Measurements from ENCODE around the gene SEC16B.

Gene SEC16B

DNA sequence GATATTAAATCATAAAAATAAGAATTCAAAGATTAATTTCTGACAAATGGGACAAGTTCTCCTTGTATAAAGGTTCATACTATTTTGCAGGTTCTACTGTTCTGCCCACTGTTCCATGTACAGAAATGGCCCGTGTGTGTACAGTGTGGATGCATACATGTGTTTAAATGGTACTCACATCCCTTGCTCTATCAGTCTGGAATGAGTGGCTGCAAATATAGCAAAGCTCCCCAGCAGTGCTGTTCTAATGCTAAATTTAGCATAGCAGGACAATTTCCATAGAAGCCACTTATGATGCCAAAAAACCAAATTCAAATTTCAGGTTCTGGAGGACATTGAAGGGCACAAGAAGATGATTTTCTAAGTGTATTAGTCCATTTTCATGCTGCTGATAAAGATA lies 9.4 kb upstream of the SEC16B start:
- DNase-seq (ENCODE audit: low read depth) = no peak

DNA sequence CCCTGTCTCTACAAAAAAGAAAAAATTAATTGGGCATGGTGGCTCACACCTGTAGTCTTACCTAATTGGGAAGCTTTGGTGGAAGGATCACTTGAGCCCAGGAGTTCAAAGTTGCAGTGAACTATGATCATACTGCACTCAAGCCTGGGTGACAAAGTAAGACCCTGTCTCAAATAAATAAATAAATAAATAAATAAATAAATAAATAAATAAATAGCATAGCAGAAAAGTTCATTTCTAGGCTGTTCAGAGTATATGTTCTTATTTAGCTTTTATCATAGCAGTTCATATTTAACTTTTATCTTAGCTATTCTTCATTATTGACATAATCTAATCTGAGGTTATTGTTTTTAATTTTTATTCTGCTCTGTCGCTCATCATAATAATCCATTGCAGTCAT lies 8.7 kb upstream of the SEC16B start:
- DNase-seq (ENCODE audit: low read depth) = no peak

GRCh38 chr1:177977141-177977540 lies 7.3 kb upstream of the SEC16B start:
- no peak for DNase-seq (ENCODE audit: low read depth)

DNA sequence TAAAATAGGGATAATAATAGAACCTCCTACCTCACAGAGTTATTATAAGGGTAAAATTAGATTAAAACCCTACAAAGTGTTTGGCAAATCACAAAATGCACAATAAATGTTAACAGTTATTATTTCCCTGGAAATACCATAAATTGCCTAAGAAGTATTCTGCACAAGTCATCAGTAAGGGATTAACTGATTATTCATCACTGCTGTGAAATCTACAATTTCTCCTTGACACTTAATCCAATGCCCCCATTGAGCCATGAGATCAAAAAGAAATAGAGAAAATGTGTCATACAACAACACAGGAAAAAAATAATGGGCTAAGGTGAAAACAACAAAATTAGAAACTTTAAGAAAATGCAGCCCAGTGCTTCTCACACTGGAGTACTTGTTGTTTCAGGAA lies 6.7 kb upstream of the SEC16B start:
- no peak for DNase-seq (ENCODE audit: low read depth)

DNA sequence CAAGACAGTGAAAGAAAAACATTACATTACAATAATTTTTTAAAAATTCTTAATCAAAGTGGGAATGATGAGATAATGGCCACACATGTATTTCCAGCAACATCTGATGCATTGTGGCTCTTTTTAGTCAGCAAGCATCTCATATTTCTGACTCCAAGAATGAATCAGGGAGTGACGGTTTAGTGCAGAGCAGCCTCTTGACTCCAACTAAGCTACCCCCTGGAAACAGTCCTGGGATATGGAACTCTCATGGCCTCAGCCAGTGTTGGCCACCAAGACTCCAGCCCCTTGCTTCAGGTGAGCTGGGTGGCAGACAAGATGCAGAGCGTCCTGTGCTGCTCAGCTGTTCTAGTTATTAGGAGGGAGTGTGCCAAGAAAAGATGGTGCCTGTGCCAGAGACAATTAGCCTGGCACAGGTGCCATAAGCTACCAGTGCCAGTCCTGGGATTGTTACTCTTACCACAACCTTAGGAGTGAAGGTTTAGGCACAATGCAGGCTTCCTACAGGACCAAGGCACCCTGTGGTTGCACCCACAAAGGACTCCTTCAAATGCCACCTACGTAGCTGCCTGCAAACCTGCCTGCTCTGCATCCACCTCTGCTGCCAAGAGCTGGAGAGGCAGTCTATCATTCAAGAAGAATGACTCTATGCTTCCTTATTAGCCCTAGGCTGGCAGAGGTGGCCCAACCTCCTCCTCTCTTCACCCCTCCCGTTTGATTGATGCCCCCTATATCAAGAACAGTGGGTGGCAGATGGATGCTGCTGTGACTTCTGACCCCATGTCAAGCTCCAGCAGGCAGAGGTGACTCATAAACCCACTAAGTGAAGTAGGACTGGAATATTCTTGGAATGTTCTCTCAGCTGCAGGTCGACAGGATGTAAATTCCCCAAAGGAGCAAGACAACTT lies 6.0 kb upstream of the SEC16B start:
- DNase-seq (ENCODE audit: low read depth) = no peak

DNA sequence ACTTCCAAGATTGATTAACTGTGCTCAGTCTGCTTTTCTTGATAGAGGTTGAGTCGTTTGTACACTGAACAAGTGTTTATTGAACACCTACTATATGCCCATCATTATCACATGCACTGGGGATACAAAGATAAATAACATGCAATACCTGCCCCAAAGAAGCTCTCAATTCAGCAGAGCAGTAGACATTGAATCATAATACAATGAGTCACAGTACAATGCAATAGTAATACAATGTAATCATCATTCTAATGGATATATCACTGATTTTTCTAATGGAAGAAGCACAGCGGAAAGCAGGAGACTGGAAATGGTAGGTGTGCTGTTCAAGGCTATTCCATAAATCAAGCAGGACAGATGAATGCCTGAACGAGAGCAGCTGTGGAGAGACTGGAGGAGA lies 3.7 kb upstream of the SEC16B start:
- no peak for DNase-seq (ENCODE audit: low read depth)

GRCh38 chr1:177969109-177969508 lies 749 bp downstream of the SEC16B start:
- DNase-seq (ENCODE audit: low read depth) = no peak

GRCh38 chr1:177966199-177966598 lies 3.7 kb downstream of the SEC16B start:
- no peak for DNase-seq (ENCODE audit: low read depth)

DNA sequence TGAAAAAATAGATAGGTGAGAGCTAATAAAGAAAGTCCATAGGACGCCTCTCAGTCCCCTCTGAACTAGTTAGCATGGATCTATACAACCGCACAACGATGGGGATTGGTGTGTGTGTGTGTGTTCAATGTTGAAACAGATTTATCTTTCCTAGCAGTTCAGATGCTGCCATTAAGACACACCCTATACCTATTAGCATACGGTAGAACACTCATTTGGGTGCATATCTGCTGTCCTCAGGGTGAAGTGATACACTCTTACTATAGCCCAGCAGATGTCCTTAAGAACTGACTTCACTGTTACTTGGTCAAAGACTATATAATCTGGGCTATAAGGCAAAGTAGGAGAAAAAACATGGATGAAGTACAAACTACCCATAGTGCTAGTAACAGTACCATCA lies 4.6 kb downstream of the SEC16B start:
- no peak for DNase-seq (ENCODE audit: low read depth)

DNA sequence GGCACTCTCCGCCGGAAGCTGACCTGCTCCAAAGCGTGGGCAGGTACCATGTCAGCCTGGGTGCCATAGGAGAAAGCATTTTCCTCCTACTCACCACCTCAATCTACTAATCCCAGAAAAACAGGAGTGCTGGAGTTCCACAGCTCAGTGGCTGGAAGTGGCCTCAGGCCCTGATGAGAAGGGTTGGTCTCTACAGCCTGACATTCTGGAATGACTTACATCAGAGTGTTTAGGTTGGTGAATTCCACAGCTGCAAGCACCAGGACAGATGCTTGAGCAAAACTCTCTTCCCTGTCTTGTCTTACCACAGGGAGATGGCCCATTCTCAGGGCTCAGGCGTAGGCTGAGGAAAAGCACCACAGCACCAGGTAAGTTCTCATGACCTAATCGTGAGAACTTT lies 5.5 kb downstream of the SEC16B start:
- no peak for DNase-seq (ENCODE audit: low read depth)

DNA sequence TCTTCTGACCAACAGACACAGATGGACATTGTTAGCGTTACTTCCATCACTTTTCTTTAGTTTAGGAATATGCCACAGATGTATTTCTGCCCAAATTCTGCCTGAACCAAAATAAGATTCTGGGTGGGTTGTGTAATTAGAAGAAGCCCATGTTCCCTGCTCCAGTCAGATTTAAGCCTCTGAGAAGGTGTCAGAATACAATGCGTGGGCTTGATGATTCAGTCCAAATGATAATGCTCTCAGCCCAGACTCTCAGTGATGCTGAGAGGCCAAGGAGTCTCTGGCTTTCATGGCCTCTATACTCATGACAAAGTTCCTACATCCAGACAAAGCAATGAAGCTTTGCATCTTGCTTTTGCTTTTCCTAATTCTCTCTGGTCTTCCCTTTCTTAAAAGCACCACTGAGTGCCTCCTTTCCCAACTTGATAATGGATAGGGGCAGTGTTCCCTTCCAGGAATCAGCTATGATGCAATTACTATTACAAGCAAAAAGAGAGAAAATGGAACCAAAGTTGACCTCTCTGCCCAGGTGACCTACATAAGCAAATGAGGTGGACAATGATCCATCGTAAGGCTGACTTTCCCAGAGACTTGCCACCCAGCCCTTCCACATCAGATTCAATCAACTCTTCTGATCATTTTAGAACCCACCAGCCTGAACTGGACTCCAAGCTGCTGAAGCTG lies 8.8 kb downstream of the SEC16B start:
- no peak for DNase-seq (ENCODE audit: low read depth)

DNA sequence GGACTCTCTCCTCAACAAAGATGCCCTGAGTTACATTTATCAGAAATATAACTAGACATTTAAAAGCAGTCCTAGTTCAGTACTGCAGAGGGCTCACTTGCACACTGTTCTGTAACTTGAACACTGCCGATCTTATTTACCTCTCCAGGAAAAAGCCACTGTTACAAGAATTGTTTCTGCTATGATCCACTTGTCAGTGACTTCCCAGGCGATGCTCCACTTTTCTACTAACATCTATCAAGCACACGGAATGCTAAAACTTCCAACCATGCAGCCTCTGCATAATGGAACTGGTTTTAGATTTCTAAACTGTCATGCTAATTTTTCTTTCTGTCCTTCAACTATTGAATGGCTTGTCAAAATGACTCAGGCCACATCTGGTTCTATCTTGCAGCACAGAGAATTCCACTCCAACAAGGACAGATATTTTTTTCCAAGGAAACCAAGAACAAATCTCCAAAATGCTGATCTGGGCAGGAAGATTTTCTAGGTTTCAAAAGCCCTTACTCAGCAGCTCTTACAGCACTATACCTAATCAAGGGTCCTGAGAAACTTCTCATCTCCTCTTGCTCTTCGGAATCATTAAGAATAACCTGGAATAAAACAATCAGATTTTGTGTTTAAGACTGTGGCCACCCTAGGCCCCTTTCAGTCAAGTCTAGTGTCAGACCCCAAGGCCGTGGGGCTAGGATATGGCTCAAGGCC lies 9.9 kb downstream of the SEC16B start:
- DNase-seq (ENCODE audit: low read depth) = no peak

DNA sequence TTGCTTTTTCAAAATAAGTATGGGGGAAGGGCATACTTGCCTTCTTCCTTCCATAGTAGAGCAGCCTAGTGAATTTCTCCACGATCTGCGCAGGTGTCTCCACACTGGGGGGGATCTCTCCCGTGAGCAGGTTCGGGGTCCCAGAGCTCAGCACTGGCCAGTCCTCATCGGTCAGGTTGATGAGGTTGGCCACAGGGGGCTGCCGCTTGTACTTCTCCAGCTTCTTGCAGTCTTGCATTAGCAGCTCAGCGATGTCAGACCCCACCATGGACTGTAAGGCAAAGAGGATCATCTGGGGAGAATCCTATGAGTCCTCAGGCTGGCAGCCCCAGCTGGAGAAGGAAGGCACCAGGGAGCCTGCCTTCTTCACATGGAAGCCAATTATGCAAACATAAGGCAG lies 11.8 kb downstream of the SEC16B start:
- DNase-seq (ENCODE audit: low read depth) = no peak

DNA sequence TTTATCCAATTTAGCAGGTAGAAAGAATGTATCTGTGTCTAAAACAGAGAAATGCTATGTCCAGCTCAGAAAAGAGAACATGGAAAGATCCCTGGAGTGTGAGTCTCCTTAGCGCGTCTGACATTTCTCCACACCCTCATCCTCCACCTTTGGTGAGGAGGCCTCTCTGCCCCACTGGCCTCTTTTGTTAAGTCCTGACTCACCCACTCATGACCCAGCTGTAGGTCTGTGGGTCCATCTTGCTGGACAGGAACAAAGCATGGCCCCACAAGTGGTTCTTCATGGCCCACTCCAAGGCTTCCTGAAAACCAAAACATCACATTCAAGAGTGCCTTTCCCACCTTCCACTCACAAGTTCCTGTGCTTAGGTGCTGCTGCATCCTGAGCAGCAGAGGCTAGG lies 15.8 kb downstream of the SEC16B start:
- no peak for DNase-seq (ENCODE audit: low read depth)

- no peak for DNase-seq (ENCODE audit: low read depth)
These were observed 16.3 kb downstream of the SEC16B start for GRCh38 chr1:177953549-177953948.

DNA sequence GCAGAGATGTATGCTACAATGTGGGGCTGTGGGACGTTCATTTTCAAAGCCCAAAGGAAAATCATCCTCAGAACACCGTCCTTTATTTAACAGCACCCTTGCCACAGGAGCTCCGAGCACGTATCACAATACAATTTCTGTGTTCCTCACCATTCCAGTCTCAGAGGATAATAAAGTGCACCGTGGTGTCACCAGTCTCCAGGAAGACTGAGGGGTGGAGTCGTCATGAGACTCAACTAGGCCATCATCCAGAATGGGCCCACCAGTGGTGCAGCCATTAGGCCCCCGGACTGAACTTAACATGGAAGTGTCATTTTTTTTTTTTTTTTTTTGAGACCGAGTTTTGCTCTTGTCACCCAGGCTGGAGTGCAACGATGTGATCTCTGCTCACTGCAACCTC lies 17.2 kb downstream of the SEC16B start:
- no peak for DNase-seq (ENCODE audit: low read depth)

DNA sequence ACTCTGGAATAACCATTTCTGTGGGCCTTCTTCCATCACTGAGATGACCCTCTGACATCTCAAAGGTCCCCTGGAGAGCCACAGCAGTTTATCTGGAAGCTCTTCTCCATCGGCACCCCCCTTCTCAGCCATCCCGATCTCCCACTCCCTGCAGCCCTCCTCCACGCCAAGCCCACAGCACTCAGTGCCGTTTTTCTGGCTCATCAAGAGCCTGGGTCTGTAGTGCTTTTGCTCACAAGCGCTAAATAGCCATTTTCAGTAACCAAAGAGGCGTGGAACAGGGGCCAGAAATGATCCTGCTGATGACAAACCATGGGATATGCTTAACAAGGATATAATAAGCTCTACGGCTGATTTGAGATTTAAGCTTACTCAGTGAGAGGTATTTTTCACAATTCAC lies 17.6 kb downstream of the SEC16B start:
- no peak for DNase-seq (ENCODE audit: low read depth)

DNA sequence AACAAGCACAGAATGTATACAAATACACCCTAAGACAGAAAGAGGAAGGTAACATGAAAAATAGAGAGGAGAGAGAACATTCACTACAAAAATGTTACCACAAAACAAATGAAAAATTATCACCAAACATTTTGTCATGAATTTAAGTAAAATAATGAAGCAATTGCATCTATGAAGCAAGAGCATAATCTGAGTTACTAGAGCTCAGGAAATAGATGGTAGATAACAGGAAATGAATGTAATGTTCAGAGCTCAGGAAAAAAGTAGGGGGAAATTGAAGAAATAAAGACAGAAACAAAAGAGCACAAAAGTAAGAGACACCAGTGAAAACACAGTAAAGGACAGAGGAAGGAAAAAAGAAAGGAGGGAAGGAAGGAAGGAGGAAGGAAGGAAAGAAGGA lies 19.4 kb downstream of the SEC16B start:
- DNase-seq (ENCODE audit: low read depth) = no peak

- DNase-seq (ENCODE audit: low read depth) = no peak
These were observed 21.4 kb downstream of the SEC16B start for GRCh38 chr1:177948336-177948972.

- no peak for DNase-seq (ENCODE audit: low read depth)
These were observed 22.2 kb downstream of the SEC16B start for GRCh38 chr1:177947623-177948022.

- DNase-seq (ENCODE audit: low read depth) = peak; percentile 31
These were observed 23.8 kb downstream of the SEC16B start for GRCh38 chr1:177945943-177946650.

Measured in CMK (cell line).